Kasumi-1 (cell line): ENCODE measurements around the gene POU2F2.
"Not testable (repeated sequence)": the region's sequence is repeated elsewhere in the genome, so short reads cannot be mapped to it uniquely, and the experiment has no call there.

Source experiments
- DNase-seq, 2 experiments: peaks; one replicate each; lab custom pipeline; 2025; lab: John Stamatoyannopoulos, UW

Gene POU2F2

GRCh38 chr19:42059196-42059595 is 73.0 kb downstream of the POU2F2 start:
- DNase-seq: no peak

- DNase-seq: no peak
These were observed 74.4 kb downstream of the POU2F2 start for GRCh38 chr19:42057846-42058245.

GRCh38 chr19:42054205-42054604 is 78.0 kb downstream of the POU2F2 start:
- no peak for DNase-seq

GRCh38 chr19:42053037-42053935 is 79.0 kb downstream of the POU2F2 start:
- DNase-seq: no peak

GRCh38 chr19:42052241-42052863 is 79.9 kb downstream of the POU2F2 start:
- DNase-seq: no peak

GRCh38 chr19:42051166-42052115 is 80.8 kb downstream of the POU2F2 start:
- no peak for DNase-seq

GRCh38 chr19:42048992-42049391 is 83.3 kb downstream of the POU2F2 start:
- DNase-seq: no peak

- DNase-seq: no peak
These were observed 86.7 kb downstream of the POU2F2 start for GRCh38 chr19:42045575-42045974.

- no peak for DNase-seq
These were observed 89.6 kb downstream of the POU2F2 start for GRCh38 chr19:42042455-42043170.

GRCh38 chr19:42040491-42040890 is 91.8 kb downstream of the POU2F2 start:
- DNase-seq: not testable (repeated sequence)

- DNase-seq: no peak
These were observed 92.2 kb downstream of the POU2F2 start for GRCh38 chr19:42040031-42040430.

- no peak for DNase-seq
These were observed 93.6 kb downstream of the POU2F2 start for GRCh38 chr19:42038666-42039065.

GRCh38 chr19:42037649-42038048 is 94.6 kb downstream of the POU2F2 start:
- no peak for DNase-seq
